ENCODE data around the gene FZD1. TPM values are rescaled to one million over a fixed set of nuclear protein-coding genes. Genes with fewer than 3 reads are reported as not detected.

The FZD1 gene
- total RNA-seq, 1 donor from 2014 or later, result 16.5 TPM

- H3K27me3 ChIP-seq, result no peaks in the 10 kb centered on the region
- intact Hi-C loops (cut with DNase I), result no loop called here
- H3K27ac ChIP-seq, result peak overlapping the region; percentile 97
- no peaks in the 10 kb centered on the region for H3K36me3 ChIP-seq
- no peak for TF ChIP-seq POLR2A (IDR thresholded peaks at IDR 0.05)
- TF ChIP-seq CTCF (IDR thresholded peaks at IDR 0.05), result no peak
- TF ChIP-seq POLR2AphosphoS5 (IDR thresholded peaks at IDR 0.05; ENCODE audit: insufficient read depth in 1 of 2, low read depth in 1 of 2), result no peak
- H3K9me3 ChIP-seq, result no peaks in the 10 kb centered on the region
- peaks cover 49% of the 10 kb centered on the region for H3K4me1 ChIP-seq
- peak overlapping the region; percentile 78 to 84 for H3K4me3 ChIP-seq
- DNase-seq (ENCODE audit: extremely low spot score in 2 of 2), result no peak
These were observed 870 bp downstream of the FZD1 start for GRCh38 chr7:91264924-91265681.

GRCh38 chr7:91265693-91266066 is 1.4 kb downstream of the FZD1 start:
- intact Hi-C loops (cut with DNase I), result no loop called here
- H3K9me3 ChIP-seq, result no peaks in the 10 kb centered on the region
- DNase-seq (ENCODE audit: extremely low spot score in 2 of 2), result no peak
- H3K4me1 ChIP-seq, result peaks cover 52% of the 10 kb centered on the region
- H3K27ac ChIP-seq, result peak overlapping the region; percentile 97
- peak overlapping the region; percentile 78 to 84 for H3K4me3 ChIP-seq
- H3K27me3 ChIP-seq, result no peaks in the 10 kb centered on the region
- no peaks in the 10 kb centered on the region for H3K36me3 ChIP-seq
- TF ChIP-seq POLR2A (IDR thresholded peaks at IDR 0.05) (no peak), POLR2AphosphoS5 (IDR thresholded peaks at IDR 0.05; ENCODE audit: insufficient read depth in 1 of 2, low read depth in 1 of 2) (peak in 1 of 2 donors; percentile 23), CTCF (IDR thresholded peaks at IDR 0.05) (no peak)

- DNase-seq (ENCODE audit: extremely low spot score in 2 of 2), result no peak
- TF ChIP-seq POLR2A (IDR thresholded peaks at IDR 0.05) (no peak), CTCF (IDR thresholded peaks at IDR 0.05) (no peak), POLR2AphosphoS5 (IDR thresholded peaks at IDR 0.05; ENCODE audit: insufficient read depth in 1 of 2, low read depth in 1 of 2) (peak in 1 of 2 donors; percentile 40)
- Histone ChIP-seq H3K36me3 (no peaks in the 10 kb centered on the region), H3K27ac (peak overlapping the region; percentile 97), H3K27me3 (no peaks in the 10 kb centered on the region), H3K4me3 (peak overlapping the region; percentile 78 to 84), H3K9me3 (no peaks in the 10 kb centered on the region), H3K4me1 (peaks cover 55% of the 10 kb centered on the region)
- intact Hi-C loops (cut with DNase I), result no loop called here
These were observed 1.9 kb downstream of the FZD1 start for GRCh38 chr7:91266067-91266688.

GRCh38 chr7:91266689-91267090 is 2.5 kb downstream of the FZD1 start:
- TF ChIP-seq POLR2A (IDR thresholded peaks at IDR 0.05), result no peak
- no peak for TF ChIP-seq POLR2AphosphoS5 (IDR thresholded peaks at IDR 0.05; ENCODE audit: insufficient read depth in 1 of 2, low read depth in 1 of 2)
- no peak for TF ChIP-seq CTCF (IDR thresholded peaks at IDR 0.05)
- no peaks in the 10 kb centered on the region for H3K36me3 ChIP-seq
- intact Hi-C loops (cut with DNase I), result no loop called here
- DNase-seq (ENCODE audit: extremely low spot score in 2 of 2), result no peak
- H3K4me3 ChIP-seq, result peak overlapping the region; percentile 78 to 84
- H3K4me1 ChIP-seq, result peaks cover 55% of the 10 kb centered on the region
- no peaks in the 10 kb centered on the region for H3K27me3 ChIP-seq
- no peaks in the 10 kb centered on the region for H3K9me3 ChIP-seq
- H3K27ac ChIP-seq, result peak overlapping the region; percentile 97

All from vagina (tissue), 2 donors.